ENCODE data around the gene EDARADD.

GRCh38 chr1:236370420-236370819 is 23.7 kb upstream of the EDARADD start:
- TF ChIP-seq CTCF (conservative IDR thresholded peaks at IDR 0.05; ENCODE audit: low read length) (no peak), EZH2phosphoT487 (IDR thresholded peaks at IDR 0.05; ENCODE audit: borderline replicate concordance, low read depth, low read length) (no peak)
